Activated CD4-positive, CD25-positive, alpha-beta regulatory T cell (primary cell): Measurements from ENCODE around the gene DAPP1.
"Not testable (repeated sequence)": the region's sequence is repeated elsewhere in the genome, so short reads cannot be mapped to it uniquely, and the experiment has no call there.

Experiments used
- DNase-seq, 4 experiments: peaks; one replicate each; lab custom pipeline; 2025; lab: John Stamatoyannopoulos, UW

Gene DAPP1

GRCh38 chr4:99816545-99817308 is at the start of gene DAPP1:
TSS of gene DAPP1 (plus strand) at chr4:99816827. CDS start at chr4:99816914, 87 bp downstream.
- peak; percentile 9 to 51 (median 22) for DNase-seq

- not testable (repeated sequence) for DNase-seq
Measured at GRCh38 chr4:99770842-99771241, 45.8 kb upstream of the DAPP1 start.

GRCh38 chr4:99783940-99784339 is 32.7 kb upstream of the DAPP1 start:
- no peak for DNase-seq

- no peak for DNase-seq
Measured at GRCh38 chr4:99784842-99785241, 31.8 kb upstream of the DAPP1 start.

GRCh38 chr4:99790796-99791617 is 25.6 kb upstream of the DAPP1 start:
- no peak for DNase-seq

GRCh38 chr4:99800332-99801004 is 16.2 kb upstream of the DAPP1 start:
- DNase-seq, result no peak

GRCh38 chr4:99801005-99801699 is 15.5 kb upstream of the DAPP1 start:
- no peak for DNase-seq

- no peak for DNase-seq
Measured at GRCh38 chr4:99803566-99804101, 13.0 kb upstream of the DAPP1 start.

- no peak for DNase-seq
Measured at GRCh38 chr4:99806545-99806944, 10.1 kb upstream of the DAPP1 start.

- no peak for DNase-seq
Measured at GRCh38 chr4:99807666-99808065, 9.0 kb upstream of the DAPP1 start.

GRCh38 chr4:99808260-99808857 is 8.3 kb upstream of the DAPP1 start:
- peak; percentile 45 to 57 (median 46) for DNase-seq

GRCh38 chr4:99809326-99809725 is 7.3 kb upstream of the DAPP1 start:
- DNase-seq, result no peak

GRCh38 chr4:99810536-99810935 is 6.1 kb upstream of the DAPP1 start:
- no peak for DNase-seq

- no peak for DNase-seq
Measured at GRCh38 chr4:99811117-99811516, 5.5 kb upstream of the DAPP1 start.

GRCh38 chr4:99811850-99812249 is 4.8 kb upstream of the DAPP1 start:
- DNase-seq, result peak; percentile 3 to 10 (median 7)

- DNase-seq, result no peak
Measured at GRCh38 chr4:99815597-99816011, 1.0 kb upstream of the DAPP1 start.

GRCh38 chr4:99817309-99817890 is 773 bp downstream of the DAPP1 start:
- no peak for DNase-seq

GRCh38 chr4:99818661-99819060 is 2.0 kb downstream of the DAPP1 start:
- DNase-seq, result no peak

GRCh38 chr4:99821918-99822503 is 5.4 kb downstream of the DAPP1 start:
- no peak for DNase-seq

- no peak for DNase-seq
Measured at GRCh38 chr4:99822734-99823133, 6.1 kb downstream of the DAPP1 start.
